PC-3 (cell line): ENCODE results near the gene GDI2. TPM values are rescaled to one million over a fixed set of nuclear protein-coding genes. Genes with fewer than 3 reads are reported as not detected.

Source experiments
- ATAC-seq: fragments of 200-7000 bp; cut with Tn5 transposase; 2 replicates; pipeline ENCODE4 v1.9.1; 2020; ENCODE audit warnings: mild to moderate bottlenecking, moderate library complexity
- BruUV-seq: library from RNA; stranded (reverse); fragments of 400-500 nt; replicated peaks from 2 replicates; lab custom pipeline; 2021; lab: Mats Ljungman, UMichigan
- CTCF ChIA-PET: fragments of 300-600 bp; sonication (Branson Sonifier 250); formaldehyde crosslinking; loops from one replicate; lab custom pipeline; 2022; ENCODE audit warnings: antibody characterized with exemption; lab: Charles Lee
- POLR2A ChIA-PET: fragments of 300-600 bp; sonication (Branson Sonifier 250); formaldehyde crosslinking; loops from one replicate; lab custom pipeline; 2022; ENCODE audit warnings: antibody characterized with exemption; ENCODE audit not compliant: unreplicated experiment; lab: Charles Lee
- DNase-seq: peaks from one replicate; pipeline ENCODE4 v3.0.0-alpha.2; 2015
- H2AFZ ChIP-seq: fragments of 300-600 bp; sonication (generic); 2 replicates; pipeline ENCODE4 v1.6.0; 2016; ENCODE audit warnings: antibody characterized with exemption, low read length
- H3F3A ChIP-seq: fragments of 300-600 bp; sonication (generic); one replicate; pipeline ENCODE4 v1.6.0; 2017; ENCODE audit warnings: antibody characterized with exemption, low read length, control low read depth, mild to moderate bottlenecking; ENCODE audit not compliant: unreplicated experiment
- H3K27ac ChIP-seq: fragments of 300-600 bp; sonication (generic); 2 replicates; pipeline ENCODE4 v1.5.1; 2016; ENCODE audit warnings: mild to moderate bottlenecking, low read length
- H3K27me3 ChIP-seq: fragments of 300-600 bp; sonication (generic); 2 replicates; pipeline ENCODE4 v1.6.1; 2016; ENCODE audit warnings: low read length, mixed read lengths
- H3K36me3 ChIP-seq: fragments of 300-600 bp; sonication (generic); 2 replicates; pipeline ENCODE4 v1.6.1; 2016; ENCODE audit warnings: low read depth, mixed run types, low read length, mixed read lengths
- H3K4me1 ChIP-seq: fragments of 300-600 bp; sonication (generic); 2 replicates; pipeline ENCODE4 v1.5.1; 2016; ENCODE audit warnings: low read length; ENCODE audit not compliant: insufficient read depth
- H3K4me2 ChIP-seq: fragments of 300-600 bp; sonication (generic); 2 replicates; pipeline ENCODE4 v1.6.0; 2016; ENCODE audit warnings: low read length
- H3K4me3 ChIP-seq: fragments of 300-600 bp; sonication (generic); 2 replicates; pipeline ENCODE4 v1.5.1; 2016; ENCODE audit warnings: mild to moderate bottlenecking, low read length, mixed read lengths
- H3K79me2 ChIP-seq: fragments of 300-600 bp; sonication (generic); 2 replicates; pipeline ENCODE4 v1.6.1; 2017; ENCODE audit warnings: low read length, mixed read lengths
- H3K9ac ChIP-seq: fragments of 300-600 bp; sonication (generic); 2 replicates; pipeline ENCODE4 v1.6.0; 2016; ENCODE audit warnings: mild to moderate bottlenecking, low read length
- H3K9me2 ChIP-seq: fragments of 300-600 bp; sonication (generic); replicated peaks from 2 replicates; pipeline ENCODE4 v1.6.1; 2016; ENCODE audit warnings: mixed run types, low read length, mixed read lengths
- H3K9me3 ChIP-seq: fragments of 300-600 bp; sonication (generic); 2 replicates; pipeline ENCODE4 v1.6.1; 2016; ENCODE audit warnings: low read length, mixed read lengths
- H4K20me1 ChIP-seq: fragments of 300-600 bp; sonication (generic); 2 replicates; pipeline ENCODE4 v1.6.1; 2016; ENCODE audit warnings: low read length, mixed read lengths
- EZH2 ChIP-seq: fragments of 300-600 bp; sonication (generic); IDR thresholded peaks from one replicate; pipeline ENCODE4 v1.6.1; 2017; ENCODE audit warnings: antibody characterized with exemption, mild to moderate bottlenecking, low read length; ENCODE audit not compliant: unreplicated experiment
- EZH2phosphoT487 ChIP-seq: fragments of 300-600 bp; sonication (generic); IDR thresholded peaks from 2 replicates; pipeline ENCODE4 v1.6.1; 2018; ENCODE audit warnings: mild to moderate bottlenecking, antibody characterized with exemption, low read length, borderline replicate concordance
- intact Hi-C: fragments of 100-400 bp; cut with micrococcal nuclease; formaldehyde crosslinking; loops from 2 replicates; pipeline ENCODE4 v1.9.0; 2023
- total RNA-seq: library from RNA; depleted of rRNA; stranded (reverse); fragments of >200 nt; gene quantifications from 2 replicates; pipeline ENCODE4 v1.2.3, GENCODE V29; 2014
- TF ChIP-seq, protein P1 (sequence below): fragments of 300-600 bp; sonication (generic); conservative IDR thresholded peaks from 2 replicates; pipeline ENCODE4 v1.5.1; 2017; ENCODE audit warnings: antibody characterized with exemption, low read depth, mild to moderate bottlenecking, low read length

Gene GDI2
- total RNA-seq, 1 experiment from 2014 or later = 122 TPM

DNA sequence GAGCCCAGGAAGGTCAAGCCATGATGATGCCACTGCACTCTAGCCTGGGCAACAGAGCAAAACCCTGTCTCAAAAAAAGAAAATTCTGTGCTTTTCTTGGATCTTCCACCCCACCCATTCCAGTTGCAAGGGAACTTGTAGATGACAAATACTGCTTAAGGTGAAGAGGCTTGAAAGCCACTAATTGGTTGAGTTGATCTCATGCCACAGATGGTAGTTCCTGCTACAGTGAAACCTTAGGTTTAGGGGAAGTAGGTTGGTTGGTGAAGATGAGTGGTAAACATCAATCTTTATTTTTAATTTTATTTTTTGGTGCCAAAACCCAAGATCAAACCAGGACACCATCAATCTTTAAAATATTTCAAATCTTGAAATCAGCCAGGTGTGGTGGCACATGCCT is 2.9 kb upstream of the GDI2 start:
- no peak for ATAC-seq
- H3K4me1 ChIP-seq = peaks cover 9% of the 10 kb centered on the region
- H3K79me2 ChIP-seq = peaks cover 30% of the 10 kb centered on the region
- H3K36me3 ChIP-seq = no peaks in the 10 kb centered on the region
- no peaks in the 10 kb centered on the region for H3F3A ChIP-seq
- POLR2A ChIA-PET = no interaction called here
- no peak overlapping the region for H3K27ac ChIP-seq
- H3K9me2 ChIP-seq = no peaks in the 10 kb centered on the region
- no peak overlapping the region for H3K9ac ChIP-seq
- H3K9me3 ChIP-seq = no peaks in the 10 kb centered on the region
- no peak overlapping the region for H2AFZ ChIP-seq
- H3K27me3 ChIP-seq = no peaks in the 10 kb centered on the region
- no peak for TF ChIP-seq EZH2
- TF ChIP-seq, protein P1, sequence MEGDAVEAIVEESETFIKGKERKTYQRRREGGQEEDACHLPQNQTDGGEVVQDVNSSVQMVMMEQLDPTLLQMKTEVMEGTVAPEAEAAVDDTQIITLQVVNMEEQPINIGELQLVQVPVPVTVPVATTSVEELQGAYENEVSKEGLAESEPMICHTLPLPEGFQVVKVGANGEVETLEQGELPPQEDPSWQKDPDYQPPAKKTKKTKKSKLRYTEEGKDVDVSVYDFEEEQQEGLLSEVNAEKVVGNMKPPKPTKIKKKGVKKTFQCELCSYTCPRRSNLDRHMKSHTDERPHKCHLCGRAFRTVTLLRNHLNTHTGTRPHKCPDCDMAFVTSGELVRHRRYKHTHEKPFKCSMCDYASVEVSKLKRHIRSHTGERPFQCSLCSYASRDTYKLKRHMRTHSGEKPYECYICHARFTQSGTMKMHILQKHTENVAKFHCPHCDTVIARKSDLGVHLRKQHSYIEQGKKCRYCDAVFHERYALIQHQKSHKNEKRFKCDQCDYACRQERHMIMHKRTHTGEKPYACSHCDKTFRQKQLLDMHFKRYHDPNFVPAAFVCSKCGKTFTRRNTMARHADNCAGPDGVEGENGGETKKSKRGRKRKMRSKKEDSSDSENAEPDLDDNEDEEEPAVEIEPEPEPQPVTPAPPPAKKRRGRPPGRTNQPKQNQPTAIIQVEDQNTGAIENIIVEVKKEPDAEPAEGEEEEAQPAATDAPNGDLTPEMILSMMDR = no peak
- no peak for TF ChIP-seq EZH2phosphoT487
- no peak overlapping the region for H3K4me2 ChIP-seq
- no peak overlapping the region for H3K4me3 ChIP-seq
- H4K20me1 ChIP-seq = peaks cover 11% of the 10 kb centered on the region
- DNase-seq = no peak
- CTCF ChIA-PET = no interaction called here
- BruUV-seq = no TSS peak
- intact Hi-C loops = no loop called here

DNA sequence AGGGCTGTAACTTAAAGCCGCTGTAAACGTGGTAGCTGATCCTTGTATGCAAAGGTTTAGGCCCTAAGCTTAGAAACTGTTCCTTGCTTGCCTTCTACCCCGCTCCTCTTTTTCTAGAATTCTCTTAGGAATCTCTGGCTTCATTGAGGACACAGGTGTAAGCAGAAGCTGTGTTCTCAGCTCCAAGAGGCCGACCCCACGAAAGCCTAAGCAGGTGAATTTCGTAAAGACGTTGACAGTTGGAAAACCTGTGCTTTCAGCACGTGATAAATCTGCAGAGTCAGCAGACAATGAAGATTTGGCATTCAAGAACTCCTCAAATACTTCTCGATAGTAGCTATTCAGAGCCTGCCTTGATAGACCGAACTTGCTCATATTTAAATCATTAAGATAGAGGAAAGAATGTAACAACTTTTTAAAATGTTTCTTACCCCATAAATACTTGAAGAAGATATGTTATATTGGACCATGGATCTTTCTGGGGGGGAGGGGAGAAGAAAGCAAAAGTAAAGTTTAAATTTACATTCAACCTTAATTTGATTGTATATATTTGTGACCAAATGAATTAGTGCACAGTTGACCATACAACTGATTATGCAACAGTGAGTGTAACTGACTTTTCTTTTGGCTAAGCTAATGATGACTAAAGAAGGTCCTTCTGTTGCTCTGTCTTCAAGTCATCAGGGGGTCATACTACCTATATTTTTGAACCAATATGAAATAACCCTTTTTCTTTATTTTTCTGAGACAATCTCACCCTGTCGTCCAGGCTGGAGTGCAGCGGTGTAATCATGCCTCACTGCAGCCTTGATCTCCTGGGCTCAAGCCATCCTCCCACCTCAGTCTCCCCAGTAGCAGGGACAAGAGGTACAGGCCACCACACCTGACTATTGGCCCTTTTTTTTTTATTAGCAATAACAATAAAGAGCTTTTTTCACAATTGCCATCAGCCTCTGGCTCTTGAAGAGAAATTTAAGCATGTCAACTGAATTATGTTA is 1.2 kb upstream of the GDI2 start:
- Histone ChIP-seq H3K9me2 (no peaks in the 10 kb centered on the region), H3K36me3 (no peaks in the 10 kb centered on the region), H3K4me1 (peaks cover 26% of the 10 kb centered on the region), H4K20me1 (peaks cover 29% of the 10 kb centered on the region), H3F3A (no peaks in the 10 kb centered on the region), H3K27me3 (no peaks in the 10 kb centered on the region), H3K9ac (peak overlapping the region; percentile 99), H3K4me2 (peak overlapping the region; percentile 83), H3K4me3 (peak overlapping the region; percentile 60), H2AFZ (peak overlapping the region; percentile 22; the same call in 1 of the 2 replicates), H3K27ac (peak overlapping the region; percentile 82), H3K79me2 (peaks cover 48% of the 10 kb centered on the region), H3K9me3 (no peaks in the 10 kb centered on the region)
- ChIA-PET POLR2A (interaction anchor here (0.9 to 1.4 kb wide), 2 partner anchors 76 to 1058 kb away, joined by 4 to 5 read pairs; partner anchors contain the start of genes ANKRD16 and FBH1), CTCF (no interaction called here)
- intact Hi-C loops = loop anchor here (5.0 kb wide), 2 partner anchors 73 to 127 kb away; partner anchors contain the start of gene ANKRD16
- ATAC-seq = no peak; the same call in 1 of the 2 replicates
- BruUV-seq = TSS peak; percentile 85
- DNase-seq = no peak
- TF ChIP-seq EZH2 = no peak
- no peak for TF ChIP-seq EZH2phosphoT487
- TF ChIP-seq, protein P1 = no peak

DNA sequence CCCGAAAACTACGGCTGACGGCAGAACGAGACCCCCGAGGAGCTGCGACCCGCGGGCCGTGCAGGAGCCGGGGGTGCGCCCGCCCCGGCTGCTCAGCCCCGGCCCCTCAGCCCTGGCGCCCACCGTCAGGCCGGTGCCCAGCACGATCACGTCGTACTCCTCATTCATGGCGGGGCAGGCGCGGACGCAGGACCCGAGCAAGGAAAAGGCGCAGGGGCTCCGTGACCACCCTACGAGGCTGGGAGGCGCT is 218 bp downstream of the GDI2 start:
- H2AFZ ChIP-seq = no peak overlapping the region
- H3K9ac ChIP-seq = peak overlapping the region; percentile 99
- peak overlapping the region; percentile 70 for H3K27ac ChIP-seq
- no peak for DNase-seq
- no peaks in the 10 kb centered on the region for H3K9me2 ChIP-seq
- peak overlapping the region; percentile 96 for H3K4me3 ChIP-seq
- intact Hi-C loops = loop anchor here (5.0 kb wide), 2 partner anchors 74 to 126 kb away; partner anchors contain the start of gene ANKRD16
- no peaks in the 10 kb centered on the region for H3K9me3 ChIP-seq
- peak overlapping the region; percentile 91 for H3K4me2 ChIP-seq
- ChIA-PET CTCF (no interaction called here), POLR2A (interaction anchor here (0.6 to 1.4 kb wide), 4 partner anchors 25 to 367 kb away, joined by 3 to 5 read pairs (median 4); partner anchors contain the start of genes ANKRD16 and FBH1)
- H3K36me3 ChIP-seq = no peaks in the 10 kb centered on the region
- H4K20me1 ChIP-seq = peaks cover 33% of the 10 kb centered on the region
- no TSS peak for BruUV-seq
- H3K4me1 ChIP-seq = peaks cover 26% of the 10 kb centered on the region
- ATAC-seq = peak; percentile 18
- H3F3A ChIP-seq = no peaks in the 10 kb centered on the region
- H3K27me3 ChIP-seq = no peaks in the 10 kb centered on the region
- H3K79me2 ChIP-seq = peaks cover 62% of the 10 kb centered on the region
- TF ChIP-seq EZH2 (no peak), EZH2phosphoT487 (no peak)
- TF ChIP-seq, protein P1 = no peak
